ENCODE measurements around the gene TK1. TPM values are rescaled to one million over a fixed set of nuclear protein-coding genes. Genes with fewer than 3 reads are reported as not detected.

TK1 gene
- total and polyA plus RNA-seq, 2 donors from 2014 or later, result 9.3 to 12.7 TPM

DNA sequence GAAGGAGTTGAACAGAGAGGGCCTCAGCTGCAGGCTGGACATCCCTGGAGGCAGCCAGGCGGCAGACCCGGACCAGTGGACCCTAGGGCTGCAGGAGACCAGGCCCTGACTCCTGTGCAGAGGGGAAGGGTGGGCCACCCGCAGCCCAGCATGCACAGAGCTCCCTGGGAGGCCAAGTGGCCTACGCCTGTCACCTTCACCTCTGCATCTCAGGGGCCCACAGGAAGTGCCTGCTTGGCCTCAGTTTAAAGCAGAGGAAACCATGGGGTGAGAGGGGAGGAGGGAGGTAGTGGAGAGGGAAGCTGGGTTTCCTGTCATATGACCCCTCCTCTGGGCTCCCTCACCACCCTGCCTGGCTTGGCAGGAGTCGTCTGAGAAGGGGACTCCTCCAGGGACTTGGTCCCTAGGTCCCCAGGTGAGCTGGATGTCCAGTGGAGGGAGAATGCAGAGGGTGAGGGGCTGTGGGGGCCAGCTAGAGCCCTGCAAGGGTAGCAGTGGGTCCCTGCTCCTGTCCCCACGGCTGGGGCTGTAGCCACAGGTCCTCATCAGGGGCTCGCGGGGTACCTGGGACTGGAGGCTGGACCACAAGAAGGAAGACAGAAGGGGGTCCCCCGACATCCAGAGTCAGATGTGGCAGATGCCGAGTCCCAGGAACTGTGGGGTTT is 56.3 kb downstream of the TK1 start, which contains the start of gene TMC8:
TSS of gene TMC8 (plus strand) at position 335 of the 665 bp plus-strand sequence. CDS start 818 bp downstream, outside the sequence.
- DNase-seq, result peak in 2 of 5 donors; percentile 42 to 80
- TF ChIP-seq, protein P1, sequence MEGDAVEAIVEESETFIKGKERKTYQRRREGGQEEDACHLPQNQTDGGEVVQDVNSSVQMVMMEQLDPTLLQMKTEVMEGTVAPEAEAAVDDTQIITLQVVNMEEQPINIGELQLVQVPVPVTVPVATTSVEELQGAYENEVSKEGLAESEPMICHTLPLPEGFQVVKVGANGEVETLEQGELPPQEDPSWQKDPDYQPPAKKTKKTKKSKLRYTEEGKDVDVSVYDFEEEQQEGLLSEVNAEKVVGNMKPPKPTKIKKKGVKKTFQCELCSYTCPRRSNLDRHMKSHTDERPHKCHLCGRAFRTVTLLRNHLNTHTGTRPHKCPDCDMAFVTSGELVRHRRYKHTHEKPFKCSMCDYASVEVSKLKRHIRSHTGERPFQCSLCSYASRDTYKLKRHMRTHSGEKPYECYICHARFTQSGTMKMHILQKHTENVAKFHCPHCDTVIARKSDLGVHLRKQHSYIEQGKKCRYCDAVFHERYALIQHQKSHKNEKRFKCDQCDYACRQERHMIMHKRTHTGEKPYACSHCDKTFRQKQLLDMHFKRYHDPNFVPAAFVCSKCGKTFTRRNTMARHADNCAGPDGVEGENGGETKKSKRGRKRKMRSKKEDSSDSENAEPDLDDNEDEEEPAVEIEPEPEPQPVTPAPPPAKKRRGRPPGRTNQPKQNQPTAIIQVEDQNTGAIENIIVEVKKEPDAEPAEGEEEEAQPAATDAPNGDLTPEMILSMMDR (IDR thresholded peaks at IDR 0.05; ENCODE audit: borderline replicate concordance, extremely low read depth, insufficient read depth), result no peak
- H3K4me3 ChIP-seq (ENCODE audit: low read length in 3 of 3), result no peak within 1 kb of the TSS
- no peaks in the 10 kb centered on the region for H3K27me3 ChIP-seq (ENCODE audit: control insufficient read depth, insufficient read depth, low read length)
- FAIRE-seq, result no peak
- intact Hi-C loops (cut with DNase I), result no loop called here
- no peaks in the 10 kb centered on the region for H3K36me3 ChIP-seq (ENCODE audit: control insufficient read depth in 2 of 3, insufficient read depth in 3 of 3, low read length in 3 of 3)
- no peaks in the 10 kb centered on the region for H3K9me3 ChIP-seq (ENCODE audit: control insufficient read depth in 2 of 3, insufficient read depth in 1 of 3, low read length in 3 of 3)
- no peak within 1 kb of the TSS for H3K9ac ChIP-seq (ENCODE audit: low read length in 3 of 3)
- peak within 1 kb of the TSS; percentile 3 to 5 for H3K27ac ChIP-seq (ENCODE audit: low read depth in 2 of 2, low read length in 2 of 2)
- peaks cover 0 to 22% (median 0%) of the 10 kb centered on the region in 3 donors for H3K4me1 ChIP-seq (ENCODE audit: control insufficient read depth in 2 of 3, insufficient read depth in 2 of 3, low read depth in 1 of 3, low read length in 3 of 3)

DNA sequence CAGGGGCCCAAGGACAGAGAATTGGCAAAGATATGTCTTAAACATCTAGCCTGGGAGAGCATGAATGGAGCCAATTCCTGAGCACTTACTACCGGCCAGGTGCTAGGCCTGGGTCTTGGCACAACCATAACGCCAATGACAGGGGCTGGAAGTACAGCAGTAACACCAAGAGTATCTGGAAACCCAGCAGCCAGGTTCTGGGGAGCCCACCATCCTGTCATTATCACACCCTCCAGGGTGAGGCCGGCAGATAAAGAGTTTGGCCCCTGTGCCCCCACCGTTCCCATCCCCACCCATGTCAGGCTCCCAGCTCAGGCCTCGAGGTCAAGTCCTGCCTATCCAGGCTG is 56.8 kb downstream of the TK1 start:
- Histone ChIP-seq H3K27ac (ENCODE audit: low read depth in 2 of 2, low read length in 2 of 2) (peak overlapping the region in 1 of 2 donors; percentile 5), H3K9me3 (ENCODE audit: control insufficient read depth in 2 of 3, insufficient read depth in 1 of 3, low read length in 3 of 3) (no peaks in the 10 kb centered on the region), H3K4me1 (ENCODE audit: control insufficient read depth in 2 of 3, insufficient read depth in 2 of 3, low read depth in 1 of 3, low read length in 3 of 3) (peaks cover 0 to 22% (median 0%) of the 10 kb centered on the region in 3 donors), H3K4me3 (ENCODE audit: low read length in 3 of 3) (no peak overlapping the region), H3K36me3 (ENCODE audit: control insufficient read depth in 2 of 3, insufficient read depth in 3 of 3, low read length in 3 of 3) (no peaks in the 10 kb centered on the region), H3K27me3 (ENCODE audit: control insufficient read depth, insufficient read depth, low read length) (no peaks in the 10 kb centered on the region), H3K9ac (ENCODE audit: low read length in 3 of 3) (no peak overlapping the region)
- intact Hi-C loops (cut with DNase I), result no loop called here
- DNase-seq, result no peak
- no peak for FAIRE-seq
- TF ChIP-seq, protein P1 (IDR thresholded peaks at IDR 0.05; ENCODE audit: borderline replicate concordance, extremely low read depth, insufficient read depth), result no peak

DNA sequence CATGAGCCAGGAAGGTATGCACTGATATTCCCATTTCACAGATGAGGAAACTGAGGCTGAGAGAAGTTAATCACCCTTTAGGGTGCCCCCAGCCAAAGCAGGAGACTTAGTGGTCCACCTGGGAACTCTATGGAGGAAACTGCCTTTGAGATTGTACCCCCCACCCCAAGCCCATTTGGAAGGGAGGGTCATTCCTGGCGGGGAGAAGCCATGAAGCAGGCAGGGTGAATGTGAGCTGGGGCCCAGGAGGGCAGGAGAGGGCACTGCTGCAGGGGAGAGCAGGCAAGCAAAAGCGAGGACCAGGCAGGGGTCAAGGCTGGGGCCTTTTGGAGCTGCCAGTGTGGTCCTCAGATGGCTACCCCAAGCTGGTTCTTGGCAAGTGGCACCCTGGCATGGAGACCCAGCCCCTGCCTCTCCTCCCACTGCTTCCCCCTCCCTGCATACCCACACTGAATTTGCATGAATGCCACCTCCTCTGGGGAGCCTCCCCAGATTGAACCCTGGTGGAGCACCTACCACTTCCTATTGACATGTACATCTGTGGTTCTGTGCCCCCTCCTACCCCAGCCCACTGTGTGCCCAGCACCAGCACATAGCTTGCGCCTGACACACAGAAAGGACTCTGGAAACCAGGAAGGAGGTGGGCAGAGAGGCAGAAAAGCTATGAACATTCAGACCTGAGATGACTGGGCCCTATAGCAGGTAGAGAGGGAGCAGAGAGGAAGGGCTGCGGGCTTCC is 57.3 kb downstream of the TK1 start:
- peak overlapping the region; percentile 3 to 5 for H3K27ac ChIP-seq (ENCODE audit: low read depth in 2 of 2, low read length in 2 of 2)
- no peaks in the 10 kb centered on the region for H3K36me3 ChIP-seq (ENCODE audit: control insufficient read depth in 2 of 3, insufficient read depth in 3 of 3, low read length in 3 of 3)
- H3K4me1 ChIP-seq (ENCODE audit: control insufficient read depth in 2 of 3, insufficient read depth in 2 of 3, low read depth in 1 of 3, low read length in 3 of 3), result peaks cover 0 to 22% (median 0%) of the 10 kb centered on the region in 3 donors
- H3K9ac ChIP-seq (ENCODE audit: low read length in 3 of 3), result no peak overlapping the region
- DNase-seq (peak in 1 of 5 donors; percentile 80), FAIRE-seq (no peak)
- intact Hi-C loops (cut with DNase I), result no loop called here
- no peaks in the 10 kb centered on the region for H3K27me3 ChIP-seq (ENCODE audit: control insufficient read depth, insufficient read depth, low read length)
- TF ChIP-seq, protein P1 (IDR thresholded peaks at IDR 0.05; ENCODE audit: borderline replicate concordance, extremely low read depth, insufficient read depth), result no peak
- no peaks in the 10 kb centered on the region for H3K9me3 ChIP-seq (ENCODE audit: control insufficient read depth in 2 of 3, insufficient read depth in 1 of 3, low read length in 3 of 3)
- H3K4me3 ChIP-seq (ENCODE audit: low read length in 3 of 3), result no peak overlapping the region

Data from kidney (tissue), 14 donors.